ENCODE data around the gene HDAC7. TPM values are rescaled to one million over a fixed set of nuclear protein-coding genes. Genes with fewer than 3 reads are reported as not detected.

Gene HDAC7
- total and polyA plus RNA-seq, 4 donors, result 3.5 to 14.7 (median 7.2) TPM

DNA sequence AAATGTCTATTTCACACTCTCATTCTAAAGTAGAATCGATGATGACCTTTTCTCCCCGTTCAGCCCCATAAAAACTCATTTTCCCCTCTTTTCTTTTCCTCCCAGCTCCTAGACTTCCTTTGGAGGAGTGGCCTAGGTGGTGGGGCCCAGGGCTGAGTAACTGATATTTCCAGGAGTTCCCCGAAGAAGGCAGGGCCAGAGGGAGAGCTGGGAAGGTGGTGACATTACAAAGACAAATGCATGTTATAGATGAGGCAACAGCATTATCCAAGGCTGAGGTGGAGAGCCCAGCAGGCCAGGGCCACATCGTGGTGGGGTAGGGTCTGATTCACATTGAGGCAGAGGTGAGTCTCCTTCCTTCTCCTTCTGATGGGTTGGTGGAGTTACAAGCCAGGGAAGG, 22.2 kb upstream of the HDAC7 start:
- no peak for TF ChIP-seq JUND (IDR thresholded peaks at IDR 0.05)
- no peak for TF ChIP-seq EGR1 (IDR thresholded peaks at IDR 0.05; ENCODE audit: low read depth in 2 of 2)
- no peak for TF ChIP-seq RAD21 (IDR thresholded peaks at IDR 0.05)
- TF ChIP-seq, protein P1, sequence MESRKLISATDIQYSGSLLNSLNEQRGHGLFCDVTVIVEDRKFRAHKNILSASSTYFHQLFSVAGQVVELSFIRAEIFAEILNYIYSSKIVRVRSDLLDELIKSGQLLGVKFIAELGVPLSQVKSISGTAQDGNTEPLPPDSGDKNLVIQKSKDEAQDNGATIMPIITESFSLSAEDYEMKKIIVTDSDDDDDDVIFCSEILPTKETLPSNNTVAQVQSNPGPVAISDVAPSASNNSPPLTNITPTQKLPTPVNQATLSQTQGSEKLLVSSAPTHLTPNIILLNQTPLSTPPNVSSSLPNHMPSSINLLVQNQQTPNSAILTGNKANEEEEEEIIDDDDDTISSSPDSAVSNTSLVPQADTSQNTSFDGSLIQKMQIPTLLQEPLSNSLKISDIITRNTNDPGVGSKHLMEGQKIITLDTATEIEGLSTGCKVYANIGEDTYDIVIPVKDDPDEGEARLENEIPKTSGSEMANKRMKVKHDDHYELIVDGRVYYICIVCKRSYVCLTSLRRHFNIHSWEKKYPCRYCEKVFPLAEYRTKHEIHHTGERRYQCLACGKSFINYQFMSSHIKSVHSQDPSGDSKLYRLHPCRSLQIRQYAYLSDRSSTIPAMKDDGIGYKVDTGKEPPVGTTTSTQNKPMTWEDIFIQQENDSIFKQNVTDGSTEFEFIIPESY (IDR thresholded peaks at IDR 0.05), result no peak
- TF ChIP-seq GABPA (IDR thresholded peaks at IDR 0.05 in 1 of 2, conservative IDR thresholded peaks at IDR 0.05 in 1 of 2), result no peak
- TF ChIP-seq, protein P2, sequence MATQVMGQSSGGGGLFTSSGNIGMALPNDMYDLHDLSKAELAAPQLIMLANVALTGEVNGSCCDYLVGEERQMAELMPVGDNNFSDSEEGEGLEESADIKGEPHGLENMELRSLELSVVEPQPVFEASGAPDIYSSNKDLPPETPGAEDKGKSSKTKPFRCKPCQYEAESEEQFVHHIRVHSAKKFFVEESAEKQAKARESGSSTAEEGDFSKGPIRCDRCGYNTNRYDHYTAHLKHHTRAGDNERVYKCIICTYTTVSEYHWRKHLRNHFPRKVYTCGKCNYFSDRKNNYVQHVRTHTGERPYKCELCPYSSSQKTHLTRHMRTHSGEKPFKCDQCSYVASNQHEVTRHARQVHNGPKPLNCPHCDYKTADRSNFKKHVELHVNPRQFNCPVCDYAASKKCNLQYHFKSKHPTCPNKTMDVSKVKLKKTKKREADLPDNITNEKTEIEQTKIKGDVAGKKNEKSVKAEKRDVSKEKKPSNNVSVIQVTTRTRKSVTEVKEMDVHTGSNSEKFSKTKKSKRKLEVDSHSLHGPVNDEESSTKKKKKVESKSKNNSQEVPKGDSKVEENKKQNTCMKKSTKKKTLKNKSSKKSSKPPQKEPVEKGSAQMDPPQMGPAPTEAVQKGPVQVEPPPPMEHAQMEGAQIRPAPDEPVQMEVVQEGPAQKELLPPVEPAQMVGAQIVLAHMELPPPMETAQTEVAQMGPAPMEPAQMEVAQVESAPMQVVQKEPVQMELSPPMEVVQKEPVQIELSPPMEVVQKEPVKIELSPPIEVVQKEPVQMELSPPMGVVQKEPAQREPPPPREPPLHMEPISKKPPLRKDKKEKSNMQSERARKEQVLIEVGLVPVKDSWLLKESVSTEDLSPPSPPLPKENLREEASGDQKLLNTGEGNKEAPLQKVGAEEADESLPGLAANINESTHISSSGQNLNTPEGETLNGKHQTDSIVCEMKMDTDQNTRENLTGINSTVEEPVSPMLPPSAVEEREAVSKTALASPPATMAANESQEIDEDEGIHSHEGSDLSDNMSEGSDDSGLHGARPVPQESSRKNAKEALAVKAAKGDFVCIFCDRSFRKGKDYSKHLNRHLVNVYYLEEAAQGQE (IDR thresholded peaks at IDR 0.05), result no peak
- TF ChIP-seq, protein P3, sequence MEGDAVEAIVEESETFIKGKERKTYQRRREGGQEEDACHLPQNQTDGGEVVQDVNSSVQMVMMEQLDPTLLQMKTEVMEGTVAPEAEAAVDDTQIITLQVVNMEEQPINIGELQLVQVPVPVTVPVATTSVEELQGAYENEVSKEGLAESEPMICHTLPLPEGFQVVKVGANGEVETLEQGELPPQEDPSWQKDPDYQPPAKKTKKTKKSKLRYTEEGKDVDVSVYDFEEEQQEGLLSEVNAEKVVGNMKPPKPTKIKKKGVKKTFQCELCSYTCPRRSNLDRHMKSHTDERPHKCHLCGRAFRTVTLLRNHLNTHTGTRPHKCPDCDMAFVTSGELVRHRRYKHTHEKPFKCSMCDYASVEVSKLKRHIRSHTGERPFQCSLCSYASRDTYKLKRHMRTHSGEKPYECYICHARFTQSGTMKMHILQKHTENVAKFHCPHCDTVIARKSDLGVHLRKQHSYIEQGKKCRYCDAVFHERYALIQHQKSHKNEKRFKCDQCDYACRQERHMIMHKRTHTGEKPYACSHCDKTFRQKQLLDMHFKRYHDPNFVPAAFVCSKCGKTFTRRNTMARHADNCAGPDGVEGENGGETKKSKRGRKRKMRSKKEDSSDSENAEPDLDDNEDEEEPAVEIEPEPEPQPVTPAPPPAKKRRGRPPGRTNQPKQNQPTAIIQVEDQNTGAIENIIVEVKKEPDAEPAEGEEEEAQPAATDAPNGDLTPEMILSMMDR (IDR thresholded peaks at IDR 0.05; ENCODE audit: low read depth, low read length, missing input control), result no peak
- no peak for TF ChIP-seq HNF4G (IDR thresholded peaks at IDR 0.05)
- TF ChIP-seq HNF4A (conservative IDR thresholded peaks at IDR 0.05), result no peak
- TF ChIP-seq, protein P4, sequence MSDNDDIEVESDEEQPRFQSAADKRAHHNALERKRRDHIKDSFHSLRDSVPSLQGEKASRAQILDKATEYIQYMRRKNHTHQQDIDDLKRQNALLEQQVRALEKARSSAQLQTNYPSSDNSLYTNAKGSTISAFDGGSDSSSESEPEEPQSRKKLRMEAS (IDR thresholded peaks at IDR 0.05), result no peak
- no peak for TF ChIP-seq FOXA2 (IDR thresholded peaks at IDR 0.05)
- TF ChIP-seq NR2F2 (IDR thresholded peaks at IDR 0.05), result no peak
- TF ChIP-seq YY1 (IDR thresholded peaks at IDR 0.05), result no peak
- no peak for TF ChIP-seq SP1 (IDR thresholded peaks at IDR 0.05)
- TF ChIP-seq, protein P5, sequence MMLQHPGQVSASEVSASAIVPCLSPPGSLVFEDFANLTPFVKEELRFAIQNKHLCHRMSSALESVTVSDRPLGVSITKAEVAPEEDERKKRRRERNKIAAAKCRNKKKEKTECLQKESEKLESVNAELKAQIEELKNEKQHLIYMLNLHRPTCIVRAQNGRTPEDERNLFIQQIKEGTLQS (IDR thresholded peaks at IDR 0.05), result no peak
- H3K9ac ChIP-seq (ENCODE audit: low read depth in 1 of 2, low read length in 2 of 2), result no peak overlapping the region
- H3K4me3 ChIP-seq (ENCODE audit: low read depth in 1 of 3, low read length in 3 of 3), result no peak overlapping the region
- H3K27me3 ChIP-seq (ENCODE audit: control insufficient read depth in 4 of 4, insufficient read depth in 4 of 4, low read length in 3 of 4), result no peaks in the 10 kb centered on the region
- no peak for DNase-seq (ENCODE audit: low spot score)
- no peak overlapping the region for H3K27ac ChIP-seq (ENCODE audit: low read depth in 1 of 2, low read length in 2 of 2)
- peaks cover 0 to 5% (median 2%) of the 10 kb centered on the region in 4 donors for H3K4me1 ChIP-seq (ENCODE audit: control insufficient read depth in 4 of 4, insufficient read depth in 4 of 4, low read length in 3 of 4)
- H3K9me3 ChIP-seq (ENCODE audit: control insufficient read depth in 4 of 4, low read length in 3 of 4), result no peaks in the 10 kb centered on the region
- 75% methylated on average over 4 of the region's 4 CpGs for WGBS
- H3K36me3 ChIP-seq (ENCODE audit: control insufficient read depth in 4 of 4, insufficient read depth in 3 of 4, low read depth in 1 of 4, low read length in 3 of 4), result no peaks in the 10 kb centered on the region

DNA sequence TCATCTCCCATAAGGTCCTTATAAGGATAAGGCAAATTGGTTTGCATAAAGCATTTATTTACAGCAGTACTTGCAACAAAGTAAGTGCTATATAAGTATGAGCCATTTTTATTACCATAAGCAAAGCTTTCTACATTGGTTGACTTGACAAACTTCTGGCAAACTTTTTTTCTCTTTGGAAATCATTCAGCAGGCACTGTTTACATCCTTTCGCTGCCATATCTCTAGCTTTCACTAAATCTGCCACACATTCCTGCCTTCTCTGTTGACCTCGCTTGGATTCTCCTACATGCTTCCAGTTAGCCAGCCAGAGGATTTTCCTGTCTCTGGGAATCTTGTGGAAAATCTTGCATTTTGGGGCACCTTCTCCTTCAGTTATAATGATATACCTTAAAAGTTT, 21.8 kb upstream of the HDAC7 start:
- H3K4me1 ChIP-seq (ENCODE audit: control insufficient read depth in 4 of 4, insufficient read depth in 4 of 4, low read length in 3 of 4), result peaks cover 0 to 5% (median 2%) of the 10 kb centered on the region in 4 donors
- no peak overlapping the region for H3K27ac ChIP-seq (ENCODE audit: low read depth in 1 of 2, low read length in 2 of 2)
- H3K27me3 ChIP-seq (ENCODE audit: control insufficient read depth in 4 of 4, insufficient read depth in 4 of 4, low read length in 3 of 4), result no peaks in the 10 kb centered on the region
- H3K4me3 ChIP-seq (ENCODE audit: low read depth in 1 of 3, low read length in 3 of 3), result no peak overlapping the region
- no peaks in the 10 kb centered on the region for H3K36me3 ChIP-seq (ENCODE audit: control insufficient read depth in 4 of 4, insufficient read depth in 3 of 4, low read depth in 1 of 4, low read length in 3 of 4)
- no peaks in the 10 kb centered on the region for H3K9me3 ChIP-seq (ENCODE audit: control insufficient read depth in 4 of 4, low read length in 3 of 4)
- TF ChIP-seq, protein P1 (IDR thresholded peaks at IDR 0.05), result no peak
- TF ChIP-seq RAD21 (IDR thresholded peaks at IDR 0.05) (no peak), RXRA (IDR thresholded peaks at IDR 0.05) (no peak), JUND (IDR thresholded peaks at IDR 0.05) (no peak), FOXA1 (IDR thresholded peaks at IDR 0.05) (no peak), HNF4A (conservative IDR thresholded peaks at IDR 0.05) (no peak), EGR1 (IDR thresholded peaks at IDR 0.05; ENCODE audit: low read depth in 2 of 2) (no peak)
- TF ChIP-seq, protein P5 (IDR thresholded peaks at IDR 0.05), result no peak
- TF ChIP-seq, protein P4 (IDR thresholded peaks at IDR 0.05), result no peak
- WGBS, result 84% methylated on average over 2 of the region's 2 CpGs
- no peak for DNase-seq (ENCODE audit: low spot score)
- no peak overlapping the region for H3K9ac ChIP-seq (ENCODE audit: low read depth in 1 of 2, low read length in 2 of 2)

Measured in liver (tissue), 9 donors.